HG02870 (cell line): ENCODE measurements around the gene CCDC112.
A peak's percentile ranks its signal among the peaks of the same experiment; 100 is the strongest.
"Not testable (repeated sequence)": the region's sequence is repeated elsewhere in the genome, so short reads cannot be mapped to it uniquely, and the experiment has no call there.

Experiments used
- ATAC-seq: cut with Tn5 transposase; IDR thresholded peaks from one replicate; pipeline ENCODE4 v1.9.1; 2021; ENCODE audit warnings: mild to moderate bottlenecking, moderate library complexity; ENCODE audit not compliant: unreplicated experiment

Gene CCDC112

GRCh38 chr5:115296124-115297022 is at the start of gene CCDC112:
CCDC112 (minus strand) TSS chr5:115296654; CDS start chr5:115296543, 111 bp downstream.
- peak; percentile 77 for ATAC-seq

- no peak for ATAC-seq
These were observed 48.9 kb upstream of the CCDC112 start for GRCh38 chr5:115345344-115345743.

GRCh38 chr5:115343855-115344254 is 47.4 kb upstream of the CCDC112 start:
- ATAC-seq: no peak

GRCh38 chr5:115342590-115343377 is 46.3 kb upstream of the CCDC112 start:
- no peak for ATAC-seq

- no peak for ATAC-seq
These were observed 45.3 kb upstream of the CCDC112 start for GRCh38 chr5:115341745-115342144.

- ATAC-seq: no peak
These were observed 42.4 kb upstream of the CCDC112 start for GRCh38 chr5:115338851-115339250.

GRCh38 chr5:115337882-115338281 is 41.4 kb upstream of the CCDC112 start:
- ATAC-seq: no peak

- ATAC-seq: no peak
These were observed 40.5 kb upstream of the CCDC112 start for GRCh38 chr5:115336964-115337363.

GRCh38 chr5:115336201-115336720 is 39.8 kb upstream of the CCDC112 start:
- no peak for ATAC-seq

- no peak for ATAC-seq
These were observed 38.8 kb upstream of the CCDC112 start for GRCh38 chr5:115335301-115335700.

- ATAC-seq: no peak
These were observed 36.7 kb upstream of the CCDC112 start for GRCh38 chr5:115333164-115333563.

GRCh38 chr5:115330830-115331229 is 34.4 kb upstream of the CCDC112 start:
- no peak for ATAC-seq

GRCh38 chr5:115329475-115329874 is 33.0 kb upstream of the CCDC112 start:
- ATAC-seq: no peak

GRCh38 chr5:115328617-115329274 is 32.3 kb upstream of the CCDC112 start:
- not testable (repeated sequence) for ATAC-seq

- no peak for ATAC-seq
These were observed 29.0 kb upstream of the CCDC112 start for GRCh38 chr5:115325296-115325959.

- ATAC-seq: no peak
These were observed 27.6 kb upstream of the CCDC112 start for GRCh38 chr5:115324021-115324420.

- no peak for ATAC-seq
These were observed 26.3 kb upstream of the CCDC112 start for GRCh38 chr5:115322729-115323128.

- ATAC-seq: no peak
These were observed 24.9 kb upstream of the CCDC112 start for GRCh38 chr5:115321309-115321708.

- no peak for ATAC-seq
These were observed 24.1 kb upstream of the CCDC112 start for GRCh38 chr5:115320515-115320914.

- no peak for ATAC-seq
These were observed 23.6 kb upstream of the CCDC112 start for GRCh38 chr5:115320006-115320405.

- ATAC-seq: no peak
These were observed 22.6 kb upstream of the CCDC112 start for GRCh38 chr5:115319007-115319406.
